HG02981 (cell line): ENCODE measurements around the gene MACO1.
A peak's percentile ranks its signal among the peaks of the same experiment; 100 is the strongest.
"Not testable (repeated sequence)": the region's sequence is repeated elsewhere in the genome, so short reads cannot be mapped to it uniquely, and the experiment has no call there.

Experiments used
- ATAC-seq: cut with Tn5 transposase; IDR thresholded peaks from one replicate; pipeline ENCODE4 v1.9.1; 2021; ENCODE audit warnings: mild to moderate bottlenecking, moderate library complexity; ENCODE audit not compliant: unreplicated experiment

The MACO1 gene, protein sequence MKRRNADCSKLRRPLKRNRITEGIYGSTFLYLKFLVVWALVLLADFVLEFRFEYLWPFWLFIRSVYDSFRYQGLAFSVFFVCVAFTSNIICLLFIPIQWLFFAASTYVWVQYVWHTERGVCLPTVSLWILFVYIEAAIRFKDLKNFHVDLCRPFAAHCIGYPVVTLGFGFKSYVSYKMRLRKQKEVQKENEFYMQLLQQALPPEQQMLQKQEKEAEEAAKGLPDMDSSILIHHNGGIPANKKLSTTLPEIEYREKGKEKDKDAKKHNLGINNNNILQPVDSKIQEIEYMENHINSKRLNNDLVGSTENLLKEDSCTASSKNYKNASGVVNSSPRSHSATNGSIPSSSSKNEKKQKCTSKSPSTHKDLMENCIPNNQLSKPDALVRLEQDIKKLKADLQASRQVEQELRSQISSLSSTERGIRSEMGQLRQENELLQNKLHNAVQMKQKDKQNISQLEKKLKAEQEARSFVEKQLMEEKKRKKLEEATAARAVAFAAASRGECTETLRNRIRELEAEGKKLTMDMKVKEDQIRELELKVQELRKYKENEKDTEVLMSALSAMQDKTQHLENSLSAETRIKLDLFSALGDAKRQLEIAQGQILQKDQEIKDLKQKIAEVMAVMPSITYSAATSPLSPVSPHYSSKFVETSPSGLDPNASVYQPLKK

GRCh38 chr1:25430073-25430966 lies at the start of gene MACO1:
MACO1 (plus strand) TSS chr1:25430897; CDS start chr1:25431099, 202 bp downstream.
- peak; percentile 83 for ATAC-seq

DNA sequence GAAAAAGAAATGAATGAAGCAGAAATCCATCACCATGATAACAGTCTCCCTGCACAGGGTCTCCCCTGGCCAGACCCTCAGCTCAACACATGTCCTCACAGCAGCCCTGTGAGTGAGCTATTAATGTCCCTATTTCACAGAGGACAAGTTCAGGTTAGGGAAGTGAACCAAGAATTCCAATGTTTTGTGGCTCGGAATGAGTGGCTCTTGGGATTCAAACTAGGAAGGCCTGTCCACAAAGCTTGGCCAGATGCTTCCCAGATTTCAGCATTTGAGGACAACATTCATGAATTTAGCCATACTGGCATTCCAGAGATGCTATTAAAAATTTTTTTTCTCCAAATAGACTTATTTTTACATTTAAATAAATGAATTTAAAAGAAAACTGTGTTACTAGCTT lies 48.2 kb upstream of the MACO1 start:
- ATAC-seq, result not testable (repeated sequence)

DNA sequence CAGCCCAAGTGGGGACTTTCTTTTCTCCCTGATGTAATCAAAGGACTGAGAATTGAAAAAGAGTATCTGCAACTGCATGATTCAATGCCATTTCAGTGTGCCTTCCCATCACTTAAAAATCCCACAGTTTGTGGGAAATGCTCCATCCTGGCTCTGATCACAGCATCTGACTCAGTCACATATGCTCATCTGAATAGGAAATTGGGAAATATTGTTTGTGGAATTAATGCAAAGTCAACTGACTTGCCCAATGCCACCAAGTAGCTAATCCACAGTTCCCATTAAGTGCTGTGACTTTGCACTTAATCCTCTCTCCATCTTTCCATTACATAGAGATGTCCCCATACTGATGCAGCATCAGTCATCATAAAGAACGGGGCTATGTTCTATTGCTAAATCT lies 47.6 kb upstream of the MACO1 start:
- ATAC-seq, result not testable (repeated sequence)

DNA sequence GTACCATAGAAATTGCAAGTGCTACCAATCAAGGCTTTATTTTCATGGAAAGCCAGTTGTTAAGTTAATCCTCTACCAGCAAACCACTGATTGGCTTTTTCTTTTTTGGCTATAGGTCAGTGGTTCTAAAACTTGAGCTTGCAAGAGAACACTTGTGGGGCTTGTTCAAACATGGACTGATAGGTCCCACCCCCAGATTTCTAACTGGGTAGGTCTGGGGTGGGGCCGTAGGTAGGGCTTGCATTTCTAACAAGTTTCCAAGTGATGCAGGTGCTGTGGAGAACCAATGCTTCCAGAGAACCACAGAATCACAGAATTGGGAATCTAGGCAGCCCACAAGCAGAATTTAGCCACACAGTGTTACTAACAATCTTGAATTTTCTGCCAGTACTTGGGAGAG lies 46.8 kb upstream of the MACO1 start:
- ATAC-seq, result not testable (repeated sequence)

- not testable (repeated sequence) for ATAC-seq
These were observed 43.6 kb upstream of the MACO1 start for GRCh38 chr1:25387096-25387495.

DNA sequence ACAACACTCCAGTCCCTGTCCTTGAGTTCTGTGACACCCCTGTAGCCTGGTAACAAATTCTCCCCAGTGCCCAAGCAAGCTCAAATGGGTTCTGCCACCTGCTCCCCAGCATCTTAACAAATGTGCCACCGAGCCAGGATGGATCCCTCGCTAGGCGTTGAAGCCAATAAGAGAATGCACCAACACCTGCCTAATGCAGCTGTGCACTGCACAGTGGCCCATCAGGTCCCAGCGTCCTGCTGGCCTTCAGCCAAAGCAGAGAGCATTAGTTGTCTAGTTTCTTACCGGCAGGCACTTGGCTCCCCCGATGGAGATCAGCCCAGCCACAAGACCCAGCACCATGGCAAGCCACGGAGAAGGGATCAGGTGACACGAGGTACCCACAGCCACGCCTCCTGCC lies 42.0 kb upstream of the MACO1 start:
- ATAC-seq, result not testable (repeated sequence)

- ATAC-seq, result not testable (repeated sequence)
These were observed 41.0 kb upstream of the MACO1 start for GRCh38 chr1:25389721-25390120.

DNA sequence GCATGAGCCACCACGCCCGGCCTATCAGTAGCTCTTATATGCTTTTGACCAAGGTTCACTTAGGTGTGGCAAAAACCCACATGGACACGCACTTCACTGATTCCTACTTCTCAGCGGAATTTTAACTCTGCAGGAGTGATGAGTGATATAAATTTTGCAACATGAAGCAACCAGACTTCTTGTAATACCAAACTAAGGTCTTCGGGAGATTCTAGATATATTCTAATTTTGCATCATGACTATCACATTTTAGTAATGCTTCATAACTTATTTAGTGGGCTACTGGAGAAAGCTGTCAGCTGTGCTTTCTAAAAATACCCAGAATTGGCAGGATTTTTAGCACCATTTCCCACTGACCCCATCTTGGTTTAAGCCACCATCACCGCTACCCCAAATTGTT lies 37.9 kb upstream of the MACO1 start:
- no peak for ATAC-seq

DNA sequence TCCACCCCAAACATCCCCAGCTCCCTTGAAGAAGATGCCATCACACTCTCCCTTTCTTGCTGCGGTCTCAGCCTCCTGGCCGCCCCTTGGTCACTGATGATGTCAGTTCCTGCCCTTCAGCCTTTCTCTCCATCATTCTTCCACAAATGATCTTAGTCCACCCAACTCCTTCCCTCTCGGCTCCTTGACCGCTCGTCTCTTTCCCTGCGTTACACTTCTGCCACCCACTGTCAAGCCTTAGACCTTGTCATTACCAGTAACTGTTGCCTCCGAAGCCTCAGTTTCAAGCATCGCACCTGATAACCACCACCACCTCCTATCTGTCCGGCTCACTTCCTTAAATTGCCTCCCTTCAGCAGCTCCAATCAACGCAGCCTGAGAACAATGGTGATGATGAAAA lies 33.1 kb upstream of the MACO1 start:
- ATAC-seq, result not testable (repeated sequence)

- not testable (repeated sequence) for ATAC-seq
These were observed 32.6 kb upstream of the MACO1 start for GRCh38 chr1:25398079-25398478.

DNA sequence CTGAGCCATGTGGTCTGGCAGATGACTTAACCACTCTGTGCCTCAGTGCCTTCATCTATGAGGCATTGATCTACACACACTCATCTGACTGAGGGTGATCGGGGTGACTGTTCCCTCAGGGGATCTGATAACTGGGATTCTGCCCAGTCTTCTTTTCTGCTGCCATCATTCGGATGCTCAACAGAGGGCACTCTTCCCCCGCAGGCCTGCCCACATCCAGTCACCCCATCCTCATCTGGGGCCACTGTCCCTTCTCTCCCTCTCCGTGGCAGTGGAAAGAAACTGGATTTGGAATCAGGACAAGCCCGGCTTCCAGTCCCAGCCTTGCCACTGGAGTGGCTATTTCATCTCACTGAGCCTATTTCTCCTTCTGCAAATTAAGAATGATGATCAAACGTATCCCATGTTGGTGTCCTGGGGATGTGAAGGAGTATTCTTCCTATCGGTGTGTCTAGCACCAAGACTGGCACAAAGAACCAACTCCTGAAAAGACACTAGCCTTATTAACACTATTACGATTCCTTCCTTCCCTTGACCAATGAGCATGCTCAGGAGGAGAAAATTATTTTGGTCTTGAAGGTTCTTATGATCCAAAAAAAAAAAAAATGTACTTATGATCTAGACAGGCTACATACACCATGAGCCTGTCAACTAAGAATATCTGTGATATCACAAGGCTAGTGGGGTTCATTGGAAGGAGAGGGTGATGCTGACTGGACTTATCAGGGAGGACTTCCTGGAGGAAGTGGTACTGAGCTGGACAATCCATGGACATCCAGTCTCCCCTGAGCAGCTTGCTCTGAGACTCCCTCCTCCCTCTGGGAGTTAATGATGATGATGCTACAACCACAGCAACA lies 27.5 kb upstream of the MACO1 start:
- not testable (repeated sequence) for ATAC-seq

DNA sequence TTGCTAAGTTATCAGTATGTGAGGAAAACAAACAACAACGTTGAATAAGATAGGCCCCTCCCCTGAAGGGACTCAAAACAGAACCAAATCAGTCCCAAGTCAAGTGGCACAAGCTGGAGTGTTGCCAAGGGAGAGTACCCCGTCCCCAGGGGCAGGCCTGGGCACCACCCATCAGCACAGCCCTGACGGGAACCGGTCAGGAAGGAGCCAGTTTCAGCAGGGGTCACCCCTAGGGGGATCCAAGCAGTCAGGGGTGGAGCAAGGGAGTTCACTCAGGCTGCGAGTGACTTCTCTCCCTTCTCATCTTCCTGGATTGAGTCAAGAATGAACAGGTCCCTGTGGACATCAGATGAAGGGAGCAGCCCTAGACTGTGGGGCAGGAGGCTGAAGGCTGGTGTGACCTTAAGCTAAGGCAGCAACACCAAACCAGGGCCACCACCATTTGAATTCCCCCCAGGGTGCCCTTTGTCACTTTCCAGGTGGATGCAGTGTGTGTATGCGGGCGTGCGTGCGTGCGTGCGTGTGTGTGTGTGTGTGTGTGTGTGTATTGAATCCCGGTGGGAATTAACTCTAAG lies 24.9 kb upstream of the MACO1 start:
- ATAC-seq, result not testable (repeated sequence)

DNA sequence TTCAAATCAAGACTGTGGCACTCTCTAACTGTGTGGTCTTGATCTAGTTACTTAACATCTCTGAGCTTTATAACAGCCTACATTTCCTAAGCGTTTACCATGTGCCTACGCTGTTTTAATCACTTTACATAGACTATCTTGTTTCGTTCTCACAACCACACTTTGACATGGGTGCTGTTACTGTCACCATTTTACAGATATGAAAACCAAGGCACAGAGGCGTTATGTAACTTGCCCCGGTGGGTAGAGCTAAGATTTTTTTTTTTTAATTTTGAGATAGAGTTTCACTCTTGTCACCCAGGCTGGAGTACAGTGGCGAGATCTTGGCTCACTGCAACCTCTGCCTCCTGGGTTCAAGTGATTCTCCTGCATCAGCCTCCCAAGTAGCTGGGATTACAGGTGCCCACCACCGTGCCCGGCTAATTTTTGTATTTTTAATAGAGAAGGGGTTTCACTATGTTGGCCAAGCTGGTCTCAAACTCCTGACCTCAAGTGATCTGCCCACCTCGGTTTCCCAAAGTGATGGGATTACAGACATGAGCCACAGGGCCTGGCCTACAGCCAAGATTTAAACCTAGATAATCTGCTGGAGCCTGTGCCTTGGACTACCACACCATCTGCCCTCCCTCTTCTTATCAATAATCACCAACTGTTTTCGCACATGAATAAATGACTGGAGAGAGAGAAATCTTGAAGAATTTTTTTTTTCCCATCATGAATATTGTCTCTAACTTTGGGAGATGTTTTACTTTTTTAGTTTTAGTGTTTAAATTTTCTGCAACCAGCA lies 20.9 kb upstream of the MACO1 start:
- ATAC-seq, result not testable (repeated sequence)

- not testable (repeated sequence) for ATAC-seq
These were observed 17.6 kb upstream of the MACO1 start for GRCh38 chr1:25412872-25413623.

GRCh38 chr1:25414157-25414556 lies 16.5 kb upstream of the MACO1 start:
- ATAC-seq, result not testable (repeated sequence)

DNA sequence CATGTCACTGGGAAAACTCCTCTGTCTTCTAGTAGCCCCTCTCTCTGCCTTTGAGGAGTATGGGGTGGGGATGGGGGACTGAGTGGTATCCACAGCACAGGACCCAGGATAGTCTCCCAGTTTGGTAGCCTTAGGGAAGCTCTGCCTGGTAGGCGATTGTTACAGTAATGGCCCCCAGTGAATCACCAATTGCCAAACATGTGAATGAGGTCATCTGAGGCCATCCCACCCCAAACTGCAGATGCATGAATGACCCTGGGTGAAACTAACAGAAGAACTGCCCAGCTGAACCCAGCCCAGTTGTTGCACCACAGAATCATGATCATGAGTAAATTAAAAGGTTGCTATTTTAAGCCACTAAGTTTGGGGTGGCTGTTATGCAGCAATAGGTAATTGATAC lies 16.1 kb upstream of the MACO1 start:
- not testable (repeated sequence) for ATAC-seq

- ATAC-seq, result not testable (repeated sequence)
These were observed 13.4 kb upstream of the MACO1 start for GRCh38 chr1:25417280-25417679.

DNA sequence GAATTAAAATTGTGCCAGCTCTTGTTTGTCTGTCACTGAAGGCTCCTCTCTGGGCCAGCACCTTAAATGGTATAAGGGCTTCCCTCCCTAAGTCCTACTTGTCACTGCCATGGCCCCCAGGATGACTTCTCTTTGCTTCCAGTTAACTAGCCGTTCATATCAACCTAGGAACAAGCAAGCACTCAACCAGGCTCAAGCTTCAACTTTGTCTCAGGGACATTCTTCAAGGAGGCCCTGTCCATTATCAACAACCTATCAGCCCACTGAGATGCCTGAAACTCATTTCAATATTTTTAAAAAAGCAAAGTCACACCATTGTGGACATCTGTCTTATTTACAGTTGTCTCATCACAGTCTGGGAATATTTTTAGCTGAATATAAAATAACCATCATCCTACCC lies 11.4 kb upstream of the MACO1 start:
- ATAC-seq, result not testable (repeated sequence)
